ENCODE results near the gene UACA.

Gene UACA

DNA sequence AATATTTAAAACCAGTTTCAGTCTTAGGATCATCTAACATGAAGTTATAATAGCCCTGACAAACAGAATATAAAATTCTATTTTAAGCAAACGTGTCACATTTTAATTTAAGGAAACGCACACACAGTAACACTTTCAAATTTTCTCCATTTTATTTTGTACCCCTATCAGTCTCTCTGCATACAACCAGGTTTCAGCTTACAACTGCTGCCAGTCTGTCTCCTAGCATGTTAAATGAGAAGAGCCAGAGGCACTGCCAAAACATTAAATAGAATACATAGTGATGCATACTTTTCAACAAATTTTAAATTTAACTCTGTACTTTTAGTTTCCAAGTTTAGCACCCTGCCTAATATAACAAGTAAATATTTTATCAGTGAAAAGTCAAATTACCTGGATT is 60.8 kb downstream of the UACA start:
- TF ChIP-seq, protein P1, sequence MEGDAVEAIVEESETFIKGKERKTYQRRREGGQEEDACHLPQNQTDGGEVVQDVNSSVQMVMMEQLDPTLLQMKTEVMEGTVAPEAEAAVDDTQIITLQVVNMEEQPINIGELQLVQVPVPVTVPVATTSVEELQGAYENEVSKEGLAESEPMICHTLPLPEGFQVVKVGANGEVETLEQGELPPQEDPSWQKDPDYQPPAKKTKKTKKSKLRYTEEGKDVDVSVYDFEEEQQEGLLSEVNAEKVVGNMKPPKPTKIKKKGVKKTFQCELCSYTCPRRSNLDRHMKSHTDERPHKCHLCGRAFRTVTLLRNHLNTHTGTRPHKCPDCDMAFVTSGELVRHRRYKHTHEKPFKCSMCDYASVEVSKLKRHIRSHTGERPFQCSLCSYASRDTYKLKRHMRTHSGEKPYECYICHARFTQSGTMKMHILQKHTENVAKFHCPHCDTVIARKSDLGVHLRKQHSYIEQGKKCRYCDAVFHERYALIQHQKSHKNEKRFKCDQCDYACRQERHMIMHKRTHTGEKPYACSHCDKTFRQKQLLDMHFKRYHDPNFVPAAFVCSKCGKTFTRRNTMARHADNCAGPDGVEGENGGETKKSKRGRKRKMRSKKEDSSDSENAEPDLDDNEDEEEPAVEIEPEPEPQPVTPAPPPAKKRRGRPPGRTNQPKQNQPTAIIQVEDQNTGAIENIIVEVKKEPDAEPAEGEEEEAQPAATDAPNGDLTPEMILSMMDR (IDR thresholded peaks at IDR 0.05; ENCODE audit: insufficient read depth, low read depth, low read length, missing control alignments) = no peak
- no peak for DNase-seq (ENCODE audit: low read depth)
- H3K4me3 ChIP-seq (ENCODE audit: low read depth, low read length) = no peak overlapping the region

DNA sequence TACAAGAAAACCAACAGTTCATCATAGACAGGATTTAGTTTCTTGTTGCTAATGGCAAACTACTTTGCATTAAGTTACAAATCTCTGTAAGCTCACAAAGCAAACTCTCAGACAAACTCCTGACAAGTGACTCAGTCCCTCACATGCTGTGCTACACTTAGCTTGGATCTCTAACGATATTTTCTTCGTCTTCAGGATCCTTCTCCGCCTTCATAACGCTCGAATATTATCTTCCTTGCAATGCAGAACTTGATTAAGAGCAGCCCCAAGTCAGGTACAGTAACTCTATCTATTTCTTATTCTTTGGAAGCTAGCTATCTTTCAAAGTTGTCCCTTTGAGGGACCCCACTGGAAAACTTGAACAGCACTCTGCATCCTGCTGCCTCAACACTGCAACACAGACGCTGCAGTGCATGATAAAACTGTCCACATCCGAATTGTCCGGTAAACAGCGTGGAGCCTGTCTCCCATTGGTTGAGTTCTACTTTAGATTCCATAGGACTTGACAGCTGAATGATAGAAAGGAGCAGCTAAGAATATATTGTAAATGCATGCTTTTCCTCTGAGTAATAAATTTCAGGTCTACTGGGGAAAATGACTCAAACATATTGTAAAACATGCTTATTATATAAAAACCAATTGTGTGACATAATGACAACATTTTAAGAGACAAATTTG is 61.3 kb downstream of the UACA start:
- H3K4me3 ChIP-seq (ENCODE audit: low read depth, low read length) = no peak overlapping the region
- TF ChIP-seq, protein P1 (IDR thresholded peaks at IDR 0.05; ENCODE audit: insufficient read depth, low read depth, low read length, missing control alignments) = no peak
- DNase-seq (ENCODE audit: low read depth) = no peak

DNA sequence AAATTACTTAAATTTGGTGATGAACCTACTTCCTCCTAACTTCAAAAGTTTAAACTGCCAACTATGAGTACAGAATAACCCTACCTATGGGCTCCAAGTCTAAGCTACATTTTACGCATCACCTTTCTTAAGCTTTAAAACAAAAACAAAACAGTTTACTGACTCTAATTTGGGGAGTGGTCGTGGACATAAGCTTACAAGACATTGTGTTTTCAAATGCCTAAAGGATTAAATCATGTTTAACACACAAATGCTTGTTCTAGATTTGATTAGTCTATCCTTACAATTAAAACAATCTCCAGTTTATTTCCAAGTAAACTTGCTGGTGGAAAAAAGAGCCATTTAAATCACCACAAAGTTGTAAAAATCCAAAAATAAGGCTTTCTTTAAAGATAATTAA is 62.2 kb downstream of the UACA start:
- no peak overlapping the region for H3K4me3 ChIP-seq (ENCODE audit: low read depth, low read length)
- DNase-seq (ENCODE audit: low read depth) = no peak

DNA sequence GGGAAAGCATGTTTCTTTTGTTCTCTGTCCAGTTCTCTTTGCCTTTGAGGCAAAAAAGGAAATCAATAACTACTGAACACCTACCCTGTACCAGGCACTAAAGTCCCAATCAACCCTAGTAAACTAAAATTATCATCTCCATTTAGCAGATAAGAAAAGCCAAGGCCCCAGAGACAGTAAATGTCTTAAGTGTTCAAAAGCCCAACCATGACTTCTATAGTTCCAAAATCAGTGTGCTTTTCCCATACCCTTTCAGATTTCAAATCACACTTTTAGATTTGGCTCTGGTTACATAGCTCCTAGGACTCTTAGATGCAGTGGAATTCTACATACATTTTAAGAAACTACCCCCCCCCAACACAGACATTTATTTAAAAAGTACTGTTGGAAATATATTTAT is 63.5 kb downstream of the UACA start:
- no peak overlapping the region for H3K4me3 ChIP-seq (ENCODE audit: low read depth, low read length)
- TF ChIP-seq, protein P1 (IDR thresholded peaks at IDR 0.05; ENCODE audit: insufficient read depth, low read depth, low read length, missing control alignments) = no peak
- DNase-seq (ENCODE audit: low read depth) = no peak

More for the DNA sequence above, 62.2 kb downstream of the UACA start:
- TF ChIP-seq, protein P1 (IDR thresholded peaks at IDR 0.05; ENCODE audit: insufficient read depth, low read depth, low read length, missing control alignments) = no peak

DNA sequence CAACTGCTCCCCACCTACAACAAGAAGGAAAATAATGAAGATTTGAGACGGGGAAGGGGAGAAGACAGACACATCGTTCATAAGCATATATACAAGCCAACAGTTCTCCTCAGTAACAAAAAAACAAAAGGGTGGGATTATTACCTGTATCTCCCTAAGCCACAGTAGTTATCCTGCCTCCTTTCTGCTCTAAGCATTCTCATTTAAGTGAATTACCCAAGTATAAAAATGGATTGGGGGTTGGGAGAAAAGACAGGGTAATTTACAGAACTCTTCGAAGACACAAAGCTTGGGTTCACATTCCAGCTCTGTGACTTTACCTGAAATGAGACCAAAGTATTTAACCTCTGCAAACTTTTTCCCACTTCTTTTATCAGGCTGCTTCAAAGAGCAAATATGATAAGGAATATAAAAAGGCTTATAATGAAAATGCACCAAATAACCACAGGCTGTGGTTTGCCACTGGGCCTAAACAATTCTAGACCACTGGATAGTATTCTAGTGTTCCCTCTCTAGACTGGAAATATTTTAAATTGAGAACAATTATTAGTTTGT is 64.4 kb downstream of the UACA start:
- H3K4me3 ChIP-seq (ENCODE audit: low read depth, low read length) = no peak overlapping the region
- no peak for DNase-seq (ENCODE audit: low read depth)
- TF ChIP-seq, protein P1 (IDR thresholded peaks at IDR 0.05; ENCODE audit: insufficient read depth, low read depth, low read length, missing control alignments) = no peak

DNA sequence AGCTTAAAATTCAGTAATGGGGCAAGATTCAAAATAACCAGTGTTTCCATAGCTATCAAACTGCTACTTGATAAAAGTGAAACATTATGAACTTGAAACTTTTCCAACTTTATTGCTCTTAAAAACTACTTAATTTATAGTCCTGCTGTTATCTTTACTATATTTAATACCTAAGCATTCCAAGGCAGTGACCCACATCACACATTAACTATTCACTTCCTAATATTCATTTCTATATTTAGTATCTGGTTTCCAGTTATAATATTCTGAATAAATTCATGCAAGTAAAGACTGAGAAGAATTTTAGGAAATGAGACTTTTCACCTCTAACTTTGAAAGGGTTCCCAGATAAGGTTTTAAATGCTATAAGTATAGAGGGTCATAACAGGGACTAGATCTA is 64.9 kb downstream of the UACA start:
- no peak overlapping the region for H3K4me3 ChIP-seq (ENCODE audit: low read depth, low read length)
- TF ChIP-seq, protein P1 (IDR thresholded peaks at IDR 0.05; ENCODE audit: insufficient read depth, low read depth, low read length, missing control alignments) = no peak
- DNase-seq (ENCODE audit: low read depth) = no peak

Data from GM12865 (cell line).